C4-2B (cell line): ENCODE results near the gene KCNJ14.

Experiments
- CTCF ChIP-seq: fragments of 450-650 bp; conservative IDR thresholded peaks from 2 replicates; pipeline ENCODE4 v1.5.1; 2017; ENCODE audit warnings: mild to moderate bottlenecking
- ZFX ChIP-seq: fragments of 450-650 bp; IDR thresholded peaks from 2 replicates; pipeline ENCODE4 v1.6.1; 2017

GRCh38 chr19:48450863-48451262, 4.5 kb upstream of the KCNJ14 start:
- TF ChIP-seq CTCF, result no peak
- TF ChIP-seq ZFX, result no peak
